Measurements from ENCODE around the gene HOXB2.
"Not testable (repeated sequence)": the region's sequence is repeated elsewhere in the genome, so short reads cannot be mapped to it uniquely, and the experiment has no call there.

HOXB2 gene

DNA sequence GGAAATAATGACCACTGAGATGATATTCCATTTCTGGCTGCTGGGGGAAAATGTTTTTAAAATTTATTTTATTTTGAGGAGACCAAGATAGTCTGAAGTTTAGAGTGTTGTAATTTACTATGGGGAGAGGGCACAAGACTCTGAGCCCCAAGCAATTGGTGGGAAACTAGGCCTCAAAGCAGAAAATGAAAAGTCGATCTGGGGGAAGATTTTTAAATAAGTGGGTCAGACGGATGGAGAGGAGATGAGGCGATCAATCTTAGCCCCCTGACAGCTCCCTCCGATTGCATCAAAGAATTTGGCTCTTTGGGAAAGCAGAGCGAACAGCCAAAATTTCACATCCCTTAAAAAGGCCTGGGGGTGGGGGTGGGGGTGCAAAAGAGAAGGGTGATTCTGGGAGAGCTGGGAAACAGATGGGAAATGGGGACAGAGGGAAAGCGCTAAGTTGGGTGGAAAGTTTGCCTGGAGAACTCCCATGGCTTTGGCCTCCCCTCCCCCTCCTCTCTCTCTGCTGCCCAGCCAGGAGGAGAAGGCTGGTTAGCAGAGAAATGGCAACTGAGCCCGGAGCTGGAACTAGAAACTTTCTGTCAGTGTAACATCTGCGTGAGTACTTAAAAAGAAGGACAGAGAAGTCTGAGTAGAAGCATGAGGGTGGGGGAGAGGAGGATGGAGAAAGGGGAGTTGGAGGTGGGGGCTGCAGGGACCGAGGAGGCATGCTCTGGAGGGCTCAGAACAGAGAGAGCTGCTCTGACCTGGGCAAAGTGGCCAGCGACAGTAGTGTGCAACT, 1.4 kb upstream of the HOXB2 start:
- no peaks in the 10 kb centered on the region for H3K9me3 Mint-ChIP-seq
- peak overlapping the region; percentile 81 for H3K27ac Mint-ChIP-seq
- peaks cover 20% of the 10 kb centered on the region for H3K36me3 Mint-ChIP-seq (ENCODE audit: low read depth)
- peaks cover 43% of the 10 kb centered on the region for H3K4me1 Mint-ChIP-seq (ENCODE audit: low read depth)
- H3K27me3 Mint-ChIP-seq (ENCODE audit: low read depth), result peaks cover 5% of the 10 kb centered on the region
- H3K4me3 Mint-ChIP-seq, result peak overlapping the region; percentile 96

DNA sequence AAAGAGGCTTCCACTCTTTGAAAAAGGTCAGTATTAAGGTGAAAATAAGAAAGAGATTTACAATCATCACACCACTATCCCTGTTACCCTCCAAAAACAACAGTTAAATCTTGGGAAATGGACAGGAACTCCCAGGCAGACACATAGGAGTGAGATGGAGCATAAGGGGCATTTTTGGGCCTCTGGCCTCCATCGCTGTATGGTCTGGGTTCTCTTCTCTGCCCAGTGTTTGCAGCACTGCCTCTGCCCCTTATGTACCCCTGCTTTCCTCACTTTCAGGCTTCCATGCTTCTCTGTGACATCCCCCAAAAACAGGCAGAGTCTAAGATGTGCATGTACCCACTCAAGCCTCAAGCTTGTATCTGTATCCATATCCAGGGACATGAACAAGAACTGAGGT, 630 bp upstream of the HOXB2 start:
- Mint-ChIP-seq H3K9me3 (no peaks in the 10 kb centered on the region), H3K27me3 (ENCODE audit: low read depth) (peaks cover 5% of the 10 kb centered on the region), H3K27ac (peak overlapping the region; percentile 95)

DNA sequence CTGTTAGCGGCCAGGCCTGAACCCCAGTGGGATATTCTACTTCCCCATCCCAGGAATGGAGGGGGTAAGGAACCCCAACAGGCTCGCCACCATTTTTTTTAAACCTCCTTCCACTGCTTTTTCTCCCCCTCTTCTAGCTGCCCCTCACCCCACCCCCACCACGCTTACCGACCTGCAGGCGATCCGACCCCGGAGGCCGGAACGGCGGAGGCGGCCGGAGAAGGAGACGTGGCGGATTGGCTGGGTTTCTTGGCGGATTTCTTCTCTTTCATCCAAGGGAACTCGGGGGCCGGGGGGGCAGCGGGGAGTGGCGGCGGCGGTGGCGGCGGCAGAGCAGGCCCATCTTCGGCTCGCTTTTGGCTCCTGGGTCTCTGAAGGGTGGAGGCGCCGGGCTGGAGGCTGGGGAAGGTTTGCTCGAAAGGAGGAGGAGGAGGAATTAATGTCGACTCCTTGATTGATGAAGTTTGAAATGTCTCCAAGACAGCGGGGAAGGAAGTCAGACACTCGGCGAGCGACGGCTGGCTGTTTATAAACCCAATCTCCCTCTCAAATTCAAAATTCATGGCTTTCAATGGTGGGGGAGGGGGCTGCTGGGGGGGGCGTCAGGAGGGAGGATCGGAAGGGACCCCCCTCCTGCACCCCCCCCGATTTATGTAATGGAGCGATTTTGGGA, 424 bp downstream of the HOXB2 start:
- Mint-ChIP-seq H3K27me3 (ENCODE audit: low read depth) (peaks cover 5% of the 10 kb centered on the region), H3K36me3 (ENCODE audit: low read depth) (peaks cover 26% of the 10 kb centered on the region), H3K27ac (peak overlapping the region; percentile 95), H3K4me1 (ENCODE audit: low read depth) (peaks cover 54% of the 10 kb centered on the region), H3K9me3 (no peaks in the 10 kb centered on the region), H3K4me3 (peak overlapping the region; percentile 96)

More for the DNA sequence above, 630 bp upstream of the HOXB2 start:
- peak overlapping the region; percentile 96 for H3K4me3 Mint-ChIP-seq
- peaks cover 24% of the 10 kb centered on the region for H3K36me3 Mint-ChIP-seq (ENCODE audit: low read depth)
- peaks cover 46% of the 10 kb centered on the region for H3K4me1 Mint-ChIP-seq (ENCODE audit: low read depth)

DNA sequence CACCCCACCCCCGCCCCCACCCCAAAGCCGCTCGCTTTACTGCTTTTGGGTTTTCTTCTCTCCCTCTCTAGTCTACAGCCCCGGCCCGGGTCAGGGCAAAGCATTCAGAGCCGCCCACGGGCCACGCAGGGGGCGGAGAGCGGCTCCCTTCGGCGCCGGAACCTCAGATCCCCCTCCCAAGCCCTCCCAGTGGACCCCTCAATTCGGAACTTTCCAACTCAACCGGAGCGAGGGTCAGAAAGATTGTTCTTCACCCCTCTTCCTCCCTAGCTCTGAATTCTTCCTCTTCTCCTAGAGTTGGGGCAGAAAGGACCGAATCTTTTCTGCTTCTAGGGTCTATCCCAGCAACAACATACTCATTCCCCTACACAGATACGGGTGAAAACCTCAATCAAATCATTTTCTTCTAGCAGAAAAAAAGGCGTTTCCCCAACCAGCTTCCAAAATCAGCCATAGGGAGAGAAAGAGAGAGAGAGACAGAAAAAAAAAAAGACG, 1.0 kb downstream of the HOXB2 start:
- Mint-ChIP-seq H3K27ac (peak overlapping the region; percentile 95), H3K4me1 (ENCODE audit: low read depth) (peaks cover 53% of the 10 kb centered on the region), H3K4me3 (peak overlapping the region; percentile 96), H3K27me3 (ENCODE audit: low read depth) (peaks cover 5% of the 10 kb centered on the region), H3K9me3 (no peaks in the 10 kb centered on the region), H3K36me3 (ENCODE audit: low read depth) (peaks cover 24% of the 10 kb centered on the region)

- H3K36me3 Mint-ChIP-seq (ENCODE audit: low read depth), result peaks cover 24% of the 10 kb centered on the region
- peaks cover 47% of the 10 kb centered on the region for H3K4me1 Mint-ChIP-seq (ENCODE audit: low read depth)
- peak overlapping the region; percentile 97 for H3K27ac Mint-ChIP-seq
- H3K27me3 Mint-ChIP-seq (ENCODE audit: low read depth), result peaks cover 5% of the 10 kb centered on the region
- H3K9me3 Mint-ChIP-seq, result no peaks in the 10 kb centered on the region
- H3K4me3 Mint-ChIP-seq, result peak overlapping the region; percentile 99
These were observed 1.6 kb downstream of the HOXB2 start for GRCh38 chr17:48543107-48543853.

- peaks cover 24% of the 10 kb centered on the region for H3K36me3 Mint-ChIP-seq (ENCODE audit: low read depth)
- H3K27ac Mint-ChIP-seq, result peak overlapping the region; percentile 97
- no peaks in the 10 kb centered on the region for H3K9me3 Mint-ChIP-seq
- H3K27me3 Mint-ChIP-seq (ENCODE audit: low read depth), result peaks cover 5% of the 10 kb centered on the region
- H3K4me3 Mint-ChIP-seq, result peak overlapping the region; percentile 99
- peaks cover 43% of the 10 kb centered on the region for H3K4me1 Mint-ChIP-seq (ENCODE audit: low read depth)
These were observed 2.2 kb downstream of the HOXB2 start for GRCh38 chr17:48542698-48543106.

- no peaks in the 10 kb centered on the region for H3K9me3 Mint-ChIP-seq
- peak overlapping the region; percentile 99 for H3K4me3 Mint-ChIP-seq
- H3K36me3 Mint-ChIP-seq (ENCODE audit: low read depth), result peaks cover 24% of the 10 kb centered on the region
- peaks cover 39% of the 10 kb centered on the region for H3K4me1 Mint-ChIP-seq (ENCODE audit: low read depth)
- H3K27ac Mint-ChIP-seq, result peak overlapping the region; percentile 99
- H3K27me3 Mint-ChIP-seq (ENCODE audit: low read depth), result peaks cover 5% of the 10 kb centered on the region
These were observed 2.7 kb downstream of the HOXB2 start for GRCh38 chr17:48542114-48542656.

- H3K9me3 Mint-ChIP-seq, result no peaks in the 10 kb centered on the region
- H3K36me3 Mint-ChIP-seq (ENCODE audit: low read depth), result peaks cover 24% of the 10 kb centered on the region
- H3K4me1 Mint-ChIP-seq (ENCODE audit: low read depth), result peaks cover 35% of the 10 kb centered on the region
- peak overlapping the region; percentile 99 for H3K27ac Mint-ChIP-seq
- peak overlapping the region; percentile 99 for H3K4me3 Mint-ChIP-seq
- peaks cover 7% of the 10 kb centered on the region for H3K27me3 Mint-ChIP-seq (ENCODE audit: low read depth)
These were observed 3.3 kb downstream of the HOXB2 start for GRCh38 chr17:48541577-48542113.

GRCh38 chr17:48541036-48541576, 3.8 kb downstream of the HOXB2 start:
- Mint-ChIP-seq H3K4me1 (ENCODE audit: low read depth) (peaks cover 30% of the 10 kb centered on the region), H3K27me3 (ENCODE audit: low read depth) (peaks cover 9% of the 10 kb centered on the region)

GRCh38 chr17:48540213-48540612, 4.7 kb downstream of the HOXB2 start:
- H3K27ac Mint-ChIP-seq, result peak overlapping the region; percentile 72

More at GRCh38 chr17:48541036-48541576, 3.8 kb downstream of the HOXB2 start:
- Mint-ChIP-seq H3K27ac (peak overlapping the region; percentile 99), H3K9me3 (no peaks in the 10 kb centered on the region), H3K4me3 (peak overlapping the region; percentile 99), H3K36me3 (ENCODE audit: low read depth) (peaks cover 24% of the 10 kb centered on the region)

DNA sequence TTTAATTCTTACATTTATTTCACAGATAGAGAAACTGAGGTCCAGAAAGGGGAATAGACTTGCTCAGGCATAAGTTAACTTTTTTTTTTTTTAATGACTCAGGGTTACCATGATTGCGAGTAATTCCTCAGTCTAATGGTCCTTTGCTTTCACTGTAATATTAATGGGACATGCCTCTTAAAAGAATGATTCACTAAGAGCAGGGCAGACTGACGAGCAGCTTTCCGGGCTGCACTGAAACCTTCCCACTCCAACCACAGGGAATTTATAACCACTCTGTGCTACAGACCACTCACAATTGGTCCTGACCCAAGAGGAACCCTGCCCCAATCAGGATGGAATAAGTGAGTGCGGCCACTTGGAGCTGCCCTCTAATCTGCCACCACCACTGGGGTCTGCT, 5.7 kb downstream of the HOXB2 start:
- Mint-ChIP-seq H3K27me3 (ENCODE audit: low read depth) (peaks cover 9% of the 10 kb centered on the region), H3K9me3 (no peaks in the 10 kb centered on the region), H3K36me3 (ENCODE audit: low read depth) (peaks cover 24% of the 10 kb centered on the region), H3K4me3 (no peak overlapping the region), H3K4me1 (ENCODE audit: low read depth) (peaks cover 20% of the 10 kb centered on the region), H3K27ac (no peak overlapping the region)

More at GRCh38 chr17:48540213-48540612, 4.7 kb downstream of the HOXB2 start:
- Mint-ChIP-seq H3K27me3 (ENCODE audit: low read depth) (peaks cover 9% of the 10 kb centered on the region), H3K36me3 (ENCODE audit: low read depth) (peaks cover 24% of the 10 kb centered on the region), H3K9me3 (no peaks in the 10 kb centered on the region), H3K4me1 (ENCODE audit: low read depth) (peaks cover 22% of the 10 kb centered on the region), H3K4me3 (peak overlapping the region; percentile 63)

DNA sequence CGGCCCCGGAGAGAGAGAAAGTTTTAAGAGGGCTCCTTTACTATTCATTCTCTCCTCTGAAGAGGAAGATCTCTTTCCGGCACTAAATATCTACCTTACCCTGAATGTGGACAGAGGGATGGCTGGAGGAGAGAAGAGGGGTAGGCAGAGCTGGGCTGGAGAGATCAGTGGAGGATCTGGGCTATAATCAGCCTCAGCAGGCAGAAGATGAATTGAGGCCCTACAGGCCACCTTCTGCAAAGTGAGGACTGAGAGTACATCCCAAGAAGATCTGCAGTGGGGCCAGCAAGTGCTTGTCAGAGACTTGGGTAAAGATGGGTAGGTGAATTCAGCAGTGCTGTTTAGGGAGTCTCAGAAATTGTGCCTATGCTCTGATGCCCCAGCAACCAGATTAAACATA, 7.6 kb downstream of the HOXB2 start:
- Mint-ChIP-seq H3K4me1 (ENCODE audit: low read depth) (peaks cover 19% of the 10 kb centered on the region), H3K36me3 (ENCODE audit: low read depth) (peaks cover 14% of the 10 kb centered on the region), H3K9me3 (no peaks in the 10 kb centered on the region), H3K4me3 (no peak overlapping the region), H3K27ac (no peak overlapping the region), H3K27me3 (ENCODE audit: low read depth) (peaks cover 13% of the 10 kb centered on the region)

- H3K9me3 Mint-ChIP-seq; H3K4me3 Mint-ChIP-seq; H3K27ac Mint-ChIP-seq; H3K36me3 Mint-ChIP-seq (ENCODE audit: low read depth): not testable (repeated sequence)
- peaks cover 11% of the 10 kb centered on the region for H3K4me1 Mint-ChIP-seq (ENCODE audit: low read depth)
- H3K27me3 Mint-ChIP-seq (ENCODE audit: low read depth), result peaks cover 14% of the 10 kb centered on the region
These were observed 8.9 kb downstream of the HOXB2 start for GRCh38 chr17:48535793-48536559.
